ENCODE measurements around the gene XPC. TPM values are rescaled to one million over a fixed set of nuclear protein-coding genes. Genes with fewer than 3 reads are reported as not detected.

Gene XPC
- total RNA-seq, 4 donors from 2014 or later, result 27.6 to 73.0 (median 34.4) TPM

DNA sequence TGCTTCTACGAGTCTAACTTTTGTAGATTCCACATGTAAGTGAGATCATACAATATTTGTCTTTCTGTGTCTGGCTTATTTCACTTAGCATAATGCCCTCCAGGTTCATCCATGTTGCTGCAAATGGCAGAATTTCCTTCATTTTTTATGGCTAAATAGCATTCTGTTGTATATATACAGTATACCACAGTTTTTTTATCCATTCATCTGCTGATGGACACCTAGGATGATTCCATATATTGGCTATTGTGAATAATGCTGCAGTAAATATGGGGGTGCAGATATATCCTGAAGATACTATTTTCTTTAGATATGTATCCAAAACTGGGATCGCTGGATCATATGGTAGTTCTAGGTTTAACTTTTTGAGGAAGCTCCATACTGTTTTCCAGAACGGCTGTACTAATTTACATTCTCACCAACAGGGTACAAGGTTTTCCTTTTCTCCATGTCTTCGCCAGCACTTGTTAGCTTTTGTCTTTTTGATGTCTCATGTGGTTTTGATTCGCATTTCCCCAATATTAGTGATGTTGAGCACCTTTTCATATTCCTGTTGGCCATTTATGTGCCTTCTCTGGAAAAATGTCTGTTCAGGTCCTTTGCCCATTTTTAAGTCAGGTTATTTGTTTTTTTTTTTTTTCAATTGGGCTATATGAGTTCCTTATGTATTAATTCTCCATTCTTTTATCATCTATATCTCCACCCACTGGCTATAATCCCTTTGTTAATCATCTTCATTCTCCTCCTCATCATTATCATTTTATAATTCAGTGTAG is 80.6 kb downstream of the XPC start:
- WGBS, 2 donors (ENCODE audit: low coverage in 1 of 2), result 82 to 94% methylated on average over 5 of the region's 5 CpGs
- H3K27ac ChIP-seq, result no peak overlapping the region
- no peak for TF ChIP-seq EP300 (IDR thresholded peaks at IDR 0.05)
- TF ChIP-seq, protein P1, sequence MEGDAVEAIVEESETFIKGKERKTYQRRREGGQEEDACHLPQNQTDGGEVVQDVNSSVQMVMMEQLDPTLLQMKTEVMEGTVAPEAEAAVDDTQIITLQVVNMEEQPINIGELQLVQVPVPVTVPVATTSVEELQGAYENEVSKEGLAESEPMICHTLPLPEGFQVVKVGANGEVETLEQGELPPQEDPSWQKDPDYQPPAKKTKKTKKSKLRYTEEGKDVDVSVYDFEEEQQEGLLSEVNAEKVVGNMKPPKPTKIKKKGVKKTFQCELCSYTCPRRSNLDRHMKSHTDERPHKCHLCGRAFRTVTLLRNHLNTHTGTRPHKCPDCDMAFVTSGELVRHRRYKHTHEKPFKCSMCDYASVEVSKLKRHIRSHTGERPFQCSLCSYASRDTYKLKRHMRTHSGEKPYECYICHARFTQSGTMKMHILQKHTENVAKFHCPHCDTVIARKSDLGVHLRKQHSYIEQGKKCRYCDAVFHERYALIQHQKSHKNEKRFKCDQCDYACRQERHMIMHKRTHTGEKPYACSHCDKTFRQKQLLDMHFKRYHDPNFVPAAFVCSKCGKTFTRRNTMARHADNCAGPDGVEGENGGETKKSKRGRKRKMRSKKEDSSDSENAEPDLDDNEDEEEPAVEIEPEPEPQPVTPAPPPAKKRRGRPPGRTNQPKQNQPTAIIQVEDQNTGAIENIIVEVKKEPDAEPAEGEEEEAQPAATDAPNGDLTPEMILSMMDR (IDR thresholded peaks at IDR 0.05), result no peak
- no peak for TF ChIP-seq POLR2AphosphoS5 (IDR thresholded peaks at IDR 0.05)
- no peaks in the 10 kb centered on the region for H3K4me1 ChIP-seq
- peaks cover 6% of the 10 kb centered on the region for H3K27me3 ChIP-seq
- no peak for ATAC-seq
- H3K9me3 ChIP-seq, result peaks cover 0 to 8% (median 0%) of the 10 kb centered on the region in 3 donors
- no peaks in the 10 kb centered on the region for H3K36me3 ChIP-seq
- no peak overlapping the region for H3K4me3 ChIP-seq

DNA sequence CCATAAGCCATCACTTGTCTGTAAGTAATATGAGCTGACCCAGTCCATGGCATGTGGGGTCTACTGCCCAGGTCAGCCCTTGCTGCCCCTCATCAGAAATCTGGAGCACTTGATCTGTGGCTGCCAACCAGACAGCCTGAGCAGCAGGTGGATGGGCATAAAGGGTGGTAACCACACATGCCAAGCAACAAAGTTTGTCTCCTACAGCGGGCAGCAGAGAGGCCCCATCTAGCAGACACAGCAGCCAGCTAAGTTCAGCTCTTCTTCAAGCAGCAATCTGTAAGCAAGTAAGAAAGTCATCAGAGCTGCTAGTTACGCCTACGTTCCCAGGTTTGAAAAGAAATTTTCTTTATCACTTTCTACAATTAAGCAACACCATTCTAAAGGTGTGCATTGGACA is 81.7 kb downstream of the XPC start:
- no peaks in the 10 kb centered on the region for H3K4me1 ChIP-seq
- no peaks in the 10 kb centered on the region for H3K36me3 ChIP-seq
- no peak for ATAC-seq
- no peak overlapping the region for H3K4me3 ChIP-seq
- TF ChIP-seq, protein P1 (IDR thresholded peaks at IDR 0.05), result no peak
- TF ChIP-seq POLR2AphosphoS5 (IDR thresholded peaks at IDR 0.05), result no peak
- no peak for TF ChIP-seq POLR2A (IDR thresholded peaks at IDR 0.05)
- no peak for TF ChIP-seq EP300 (IDR thresholded peaks at IDR 0.05)
- H3K9me3 ChIP-seq, result peaks cover 0 to 8% (median 0%) of the 10 kb centered on the region in 3 donors
- 72 to 100% methylated on average over 1 to 3 of the region's 3 CpGs for WGBS, 2 donors (ENCODE audit: low coverage in 1 of 2)
- H3K27me3 ChIP-seq, result peaks cover 6% of the 10 kb centered on the region
- no peak overlapping the region for H3K27ac ChIP-seq

Other genes with a start within 250 kb of the XPC start
- gene CHCHD4, start 53.7 kb downstream of the XPC start, total RNA-seq, result 10 to 100 TPM; 14.5 to 32.9 (median 25.7) TPM
- gene TMEM43, start 53.5 kb downstream of the XPC start, total RNA-seq, result 100 to 1,000 TPM; 115 to 227 (median 183) TPM
- 10 to 100 TPM in 3 of 4 donors, 1 to 10 TPM in 1; 7.9 to 15.6 (median 12.7) TPM for gene LSM3, start 216 bp upstream of the XPC start, total RNA-seq
- 10 to 100 TPM; 15.4 to 37.6 (median 20.9) TPM for gene SLC6A6, start 224.0 kb upstream of the XPC start, total RNA-seq